HG02759 (cell line): Measurements from ENCODE around the gene PMM1.

Source experiments
- ATAC-seq: cut with Tn5 transposase; IDR thresholded peaks from one replicate; pipeline ENCODE4 v1.9.1; 2021; ENCODE audit warnings: mild to moderate bottlenecking, moderate library complexity; ENCODE audit not compliant: unreplicated experiment

Gene PMM1

DNA sequence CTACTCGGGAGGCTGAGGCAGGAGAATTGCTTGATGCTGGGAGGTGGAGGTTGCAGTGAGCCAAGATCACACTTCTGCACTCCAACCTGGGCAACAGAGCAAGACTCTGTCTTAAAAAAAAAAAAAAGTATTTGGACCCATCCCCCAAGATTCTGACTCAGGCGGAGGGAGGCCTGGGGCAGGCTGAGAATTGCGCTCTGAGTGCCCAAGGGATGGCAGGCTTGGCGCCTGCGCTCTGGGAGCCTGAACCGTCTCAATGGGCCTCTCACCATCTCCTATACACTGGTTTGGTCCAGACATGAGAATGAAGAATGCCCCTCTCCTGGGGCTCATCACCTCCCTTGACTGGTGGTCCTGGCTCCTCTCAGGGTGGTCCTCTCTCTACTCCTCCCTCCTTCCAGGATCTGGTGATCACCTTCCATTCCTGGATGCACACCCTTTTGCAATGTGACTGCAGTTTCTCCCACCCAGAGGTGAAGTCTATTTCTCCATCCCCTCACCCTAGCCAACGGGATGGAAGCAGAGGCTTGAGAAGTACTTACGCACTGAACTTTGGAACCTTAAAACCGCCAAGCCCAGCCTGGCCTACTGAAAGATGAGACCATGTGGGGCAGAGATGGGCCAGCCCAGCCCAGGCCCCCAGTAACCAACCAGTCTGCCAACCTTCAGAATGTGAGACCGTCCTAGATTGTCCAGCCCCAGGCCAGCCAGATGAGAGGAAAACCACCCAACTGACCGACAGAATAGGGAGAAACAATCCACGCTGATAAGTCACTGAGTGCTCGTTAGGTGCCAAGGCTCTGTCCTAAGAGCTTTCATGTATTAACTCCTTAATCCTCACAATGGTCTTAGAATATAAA, 50.3 kb downstream of the PMM1 start:
- no peak for ATAC-seq

DNA sequence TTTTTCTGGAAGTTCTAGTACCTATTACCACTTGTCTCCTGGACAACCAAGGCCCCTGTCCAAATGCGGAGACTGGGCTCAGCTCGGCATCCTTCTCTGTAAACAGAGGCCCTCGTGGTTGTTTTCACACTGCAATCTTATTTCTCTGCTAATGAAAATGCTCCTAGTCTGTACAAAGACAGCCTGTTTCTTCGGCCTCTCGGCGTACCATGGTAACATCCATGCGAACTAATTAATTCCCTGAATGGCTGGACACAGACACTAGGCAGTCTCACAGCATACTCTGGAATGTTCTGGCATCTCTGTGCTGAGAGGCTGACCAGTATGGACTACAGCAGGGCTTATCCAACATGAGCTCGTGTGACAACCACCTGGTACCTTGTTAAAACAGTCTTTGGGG, 51.1 kb downstream of the PMM1 start:
- ATAC-seq, result no peak

DNA sequence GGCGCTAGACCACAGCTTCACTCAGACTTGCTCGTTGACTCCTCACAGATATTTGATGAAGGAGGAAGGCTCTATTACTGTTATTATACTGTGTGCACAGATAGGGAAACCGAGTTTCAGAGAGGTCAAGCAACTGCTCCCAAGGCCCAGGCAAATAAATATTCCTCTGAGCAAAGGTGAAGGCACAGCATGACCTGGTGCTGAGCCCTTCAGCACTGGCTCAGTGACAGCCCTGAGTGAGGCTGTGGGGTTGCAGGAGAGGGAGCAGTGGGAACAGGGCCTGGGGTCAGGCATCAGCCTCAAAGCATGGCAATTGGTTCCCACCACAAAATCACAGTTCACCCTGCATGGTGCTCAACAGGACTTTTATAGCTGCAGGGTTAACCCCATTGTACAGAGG, 52.4 kb downstream of the PMM1 start:
- ATAC-seq, result no peak

DNA sequence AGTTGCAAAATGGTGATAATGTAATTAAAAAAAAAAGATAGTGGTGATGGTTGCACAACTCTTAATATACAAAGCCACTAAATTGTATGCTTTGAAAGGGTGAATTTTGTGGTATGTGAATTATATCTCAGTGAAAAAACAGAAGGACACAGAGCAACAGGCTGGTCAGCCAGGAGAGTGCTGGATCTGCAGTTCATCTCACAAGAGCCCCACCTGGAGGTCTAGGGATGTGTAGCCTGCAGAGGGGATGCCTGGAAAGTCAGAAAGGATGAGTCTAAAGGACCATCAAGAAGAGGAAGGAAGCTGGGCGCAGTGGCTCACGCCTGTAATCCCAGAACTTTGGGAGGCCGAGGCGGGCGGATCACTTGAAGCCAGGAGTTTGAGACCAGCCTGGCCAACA, 54.4 kb downstream of the PMM1 start:
- no peak for ATAC-seq

DNA sequence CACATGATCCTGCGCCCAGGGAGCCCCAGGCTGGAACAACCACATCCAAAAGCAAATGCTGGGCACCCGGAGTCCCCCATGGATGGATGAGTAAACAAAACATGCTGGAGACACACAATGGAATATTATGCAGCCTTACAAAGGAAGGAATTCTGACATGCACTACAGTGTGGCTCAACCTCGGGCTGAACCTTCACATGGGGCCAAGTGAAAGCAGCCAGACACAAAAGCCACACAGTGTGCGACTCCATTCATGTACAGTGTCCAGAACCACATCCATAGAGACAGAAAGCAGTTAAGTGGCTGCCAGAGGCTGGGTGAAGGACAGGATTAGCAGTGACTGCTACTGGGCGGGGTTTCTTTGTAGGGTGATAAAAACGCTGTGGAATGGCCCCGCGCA, 55.4 kb downstream of the PMM1 start:
- no peak for ATAC-seq

DNA sequence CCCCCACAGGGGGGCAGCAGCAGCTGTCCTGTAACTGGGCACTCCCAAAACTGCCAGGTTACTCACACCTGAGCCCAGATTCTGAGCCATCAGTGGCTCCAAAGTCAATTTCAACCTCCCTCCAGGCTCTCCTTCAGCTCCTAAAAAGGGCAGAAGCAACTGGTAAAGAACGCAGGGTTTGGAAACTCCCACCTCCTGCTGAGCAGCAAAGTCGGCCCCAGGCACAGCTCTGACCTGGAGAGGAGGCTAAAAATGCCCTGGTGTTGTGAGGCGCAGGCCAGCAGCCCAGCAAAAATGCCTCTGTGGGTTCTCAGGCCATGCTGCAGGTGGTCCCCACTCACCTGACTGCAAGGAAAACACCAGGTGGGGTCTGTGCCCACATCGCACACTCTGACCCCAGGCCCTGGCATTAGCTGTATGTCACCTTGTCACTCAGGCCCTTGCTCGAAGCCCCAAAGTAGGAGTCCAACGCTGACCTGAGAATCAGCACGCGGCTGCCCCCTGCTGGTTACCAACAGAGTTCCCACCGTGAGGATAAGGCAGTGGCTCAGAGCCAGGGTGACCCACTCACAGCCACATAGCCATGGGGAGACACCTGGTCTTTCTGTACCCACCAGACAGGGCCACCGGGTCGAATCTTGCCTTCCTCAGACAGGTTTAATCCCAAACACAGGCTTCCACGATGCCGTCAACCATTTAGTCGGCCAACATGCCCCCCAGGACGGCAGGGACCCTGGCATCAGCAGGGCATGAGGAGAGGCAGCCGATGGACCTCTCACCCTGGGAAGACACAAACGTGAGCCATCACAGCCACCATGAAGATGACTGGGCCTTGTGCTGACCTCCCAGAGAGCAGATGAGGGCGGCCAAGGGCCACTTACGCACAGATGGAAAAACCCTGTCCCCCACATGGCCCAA, 56.5 kb downstream of the PMM1 start:
- no peak for ATAC-seq

DNA sequence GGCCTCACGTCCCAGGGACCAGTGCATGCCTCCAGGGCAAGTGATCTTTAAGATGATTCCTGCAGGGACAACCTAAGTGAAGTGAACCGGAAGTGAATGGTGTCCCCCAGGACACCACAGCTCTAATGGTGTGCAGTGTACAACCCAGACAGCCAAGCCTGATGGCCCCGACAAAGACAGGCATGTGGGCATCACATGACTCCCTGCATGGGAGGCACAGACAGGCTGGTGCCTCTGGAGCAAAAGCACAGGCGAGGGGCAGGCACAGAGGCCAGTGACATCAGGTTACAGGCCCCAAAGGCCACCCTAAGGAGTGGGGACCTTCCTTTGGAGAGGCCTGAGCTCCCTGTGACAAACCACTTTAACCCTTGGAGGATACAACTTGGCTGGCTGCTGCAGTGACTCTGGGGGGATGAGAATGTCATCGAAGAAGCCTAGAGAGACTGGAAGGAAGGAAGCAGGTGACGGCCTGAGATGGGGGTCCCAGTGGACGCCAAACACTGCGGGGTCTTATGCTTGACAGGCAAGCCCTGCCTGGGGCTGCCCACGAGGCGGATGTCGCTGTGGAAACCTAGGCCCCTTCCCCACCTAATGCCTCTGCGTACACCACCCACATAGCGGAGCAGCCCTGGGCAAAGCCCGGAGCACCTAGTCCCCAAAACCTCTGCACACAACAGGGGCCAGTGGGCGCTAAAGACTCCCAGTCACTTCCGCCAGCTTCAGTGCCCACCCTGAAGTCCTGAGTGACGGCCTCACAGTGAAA, 57.7 kb downstream of the PMM1 start:
- ATAC-seq, result no peak

DNA sequence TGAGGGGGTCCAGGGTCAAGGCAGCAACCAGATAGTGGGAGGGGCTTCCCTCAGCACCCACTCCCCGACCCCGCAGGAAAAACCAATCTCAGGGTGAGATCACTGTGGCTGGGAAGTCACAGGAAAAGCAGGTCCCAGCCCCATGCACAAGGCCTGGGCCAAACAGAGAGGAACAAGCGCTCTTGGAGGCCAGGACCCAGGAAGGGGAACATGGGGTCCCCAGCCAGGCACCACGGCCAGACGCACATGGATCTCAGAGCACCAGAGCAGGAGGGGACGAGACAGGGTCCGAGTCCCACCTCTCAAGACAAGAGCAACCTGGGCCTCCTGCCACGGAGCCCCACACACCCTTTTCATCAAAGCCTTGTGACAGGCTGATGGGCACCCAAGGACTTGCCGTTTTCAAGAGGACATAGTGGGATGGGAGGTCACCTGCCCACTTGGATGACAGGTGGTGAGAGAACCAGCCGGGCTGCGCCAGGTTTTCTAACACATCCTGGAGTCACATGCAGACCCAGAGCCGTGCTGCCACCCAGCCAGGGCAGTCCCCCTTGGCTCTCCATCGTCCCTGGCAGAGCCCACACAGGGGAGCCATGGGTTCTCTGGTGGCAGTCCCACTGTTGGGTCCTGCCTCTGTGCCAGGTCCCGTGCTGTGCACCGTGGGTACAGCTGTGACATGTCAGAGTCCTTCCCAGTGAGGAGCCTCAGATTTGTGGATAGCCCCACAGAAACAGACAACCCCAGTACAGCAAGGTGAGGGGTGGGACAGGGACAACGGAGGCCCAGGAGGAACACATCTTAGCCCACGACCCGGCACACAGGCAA, 58.5 kb downstream of the PMM1 start:
- ATAC-seq, result no peak

DNA sequence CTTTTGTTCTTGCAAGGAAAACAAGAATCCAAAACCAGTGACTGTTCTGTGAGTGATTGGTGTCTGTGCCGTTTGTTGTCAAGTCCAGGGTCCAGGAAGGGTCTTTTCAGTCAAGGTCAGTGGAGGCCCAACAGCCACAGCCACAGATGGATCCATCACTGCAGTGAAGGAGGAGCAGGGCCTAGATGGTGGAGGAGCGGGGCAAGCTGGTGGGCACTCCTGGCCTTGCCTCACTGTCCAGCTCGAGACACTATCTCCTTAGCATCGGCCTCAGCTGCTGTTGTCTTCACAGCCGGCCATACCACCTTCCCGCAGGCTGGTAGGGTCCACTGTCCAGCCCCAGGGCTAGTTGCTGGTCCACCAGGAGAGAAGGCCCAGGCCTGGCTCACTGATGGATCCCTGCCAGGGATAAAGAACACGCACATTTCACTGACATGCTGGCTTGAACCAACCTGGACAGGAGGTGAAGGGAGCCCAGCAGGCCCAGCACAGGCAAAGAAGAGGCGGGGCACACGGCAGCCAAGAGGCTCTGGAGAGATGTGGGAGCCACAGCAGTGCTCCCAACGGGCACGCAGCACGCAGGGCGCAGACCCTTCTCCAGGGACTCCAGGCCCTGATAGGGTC, 60.6 kb downstream of the PMM1 start:
- ATAC-seq, result no peak

DNA sequence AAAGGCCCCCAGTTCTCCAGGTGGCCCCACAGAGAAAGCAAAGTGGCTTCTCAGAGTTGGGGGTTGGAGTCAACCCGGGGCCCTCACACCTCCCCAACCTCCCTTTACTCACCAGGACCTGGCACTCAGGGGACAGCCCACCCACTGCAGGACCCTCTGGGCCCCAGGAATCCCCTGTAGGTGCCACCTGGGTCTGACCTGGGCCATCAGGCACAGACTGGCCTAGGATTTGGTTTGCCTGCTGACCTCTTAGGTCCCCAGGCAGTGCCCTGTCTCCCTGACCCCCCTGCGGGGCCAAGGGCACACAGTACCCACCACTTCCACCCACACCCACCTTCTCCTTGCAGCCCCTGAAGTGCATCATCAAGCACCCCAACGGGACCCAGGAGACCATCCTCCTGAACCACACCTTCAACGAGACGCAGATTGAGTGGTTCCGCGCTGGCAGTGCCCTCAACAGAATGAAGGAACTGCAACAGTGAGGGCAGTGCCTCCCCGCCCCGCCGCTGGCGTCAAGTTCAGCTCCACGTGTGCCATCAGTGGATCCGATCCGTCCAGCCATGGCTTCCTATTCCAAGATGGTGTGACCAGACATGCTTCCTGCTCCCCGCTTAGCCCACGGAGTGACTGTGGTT, 61.4 kb downstream of the PMM1 start:
- ATAC-seq, result no peak
